Esophagus muscularis mucosa (tissue), 4 donors: ENCODE results near the gene ELFN2. TPM values are rescaled to one million over a fixed set of nuclear protein-coding genes. Genes with fewer than 3 reads are reported as not detected.

Experiments used
- DNase-seq: peaks from one replicate; pipeline ENCODE4 v3.0.0-alpha.2; 2017; ENCODE audit errors: extremely low spot score
- H3K27ac ChIP-seq, 4 donors: fragments of 200-600 bp; sonication (generic); replicated peaks in 1 of 4; 1 replicate in 3 of 4; 2 replicates in 1 of 4; pipeline ENCODE4 v1.5.1; 2016 to 2019; ENCODE audit warnings: mild to moderate bottlenecking in 1 of 4
- H3K27me3 ChIP-seq, 4 donors: fragments of 200-600 bp; sonication (generic); one replicate each; pipeline versions ENCODE4 v1.5.1 to v1.6.0; 2016 to 2019
- H3K36me3 ChIP-seq, 4 donors: fragments of 200-600 bp; sonication (generic); one replicate each; pipeline ENCODE4 v1.5.1; 2016 to 2019
- H3K4me1 ChIP-seq, 4 donors: fragments of 200-600 bp; sonication (generic); one replicate each; pipeline ENCODE4 v1.5.1; 2016 to 2019
- H3K4me3 ChIP-seq, 4 donors: fragments of 200-600 bp; sonication (generic); 1 replicate in 2 of 4; 2 replicates in 2 of 4; pipeline ENCODE4 v1.5.1; 2016 to 2019; ENCODE audit warnings: mild to moderate bottlenecking in 4 of 4, moderate library complexity in 1 of 4
- H3K9me3 ChIP-seq, 4 donors: fragments of 200-600 bp; sonication (generic); 1 replicate in 3 of 4; 2 replicates in 1 of 4; pipeline ENCODE4 v1.5.1; 2016 to 2019
- EP300 ChIP-seq: sonication (generic); formaldehyde crosslinking; IDR thresholded peaks from one replicate; pipeline ENCODE4 v1.6.1; 2017; ENCODE audit warnings: antibody characterized with exemption
- POLR2A ChIP-seq: fragments of 450-650 bp; IDR thresholded peaks from one replicate; pipeline ENCODE4 v1.6.1; 2017; ENCODE audit warnings: antibody characterized with exemption, moderate library complexity, mild to moderate bottlenecking, low read depth
- POLR2AphosphoS5 ChIP-seq, 2 donors: sonication (generic); formaldehyde crosslinking; IDR thresholded peaks; one replicate each; pipeline ENCODE4 v1.6.1; 2017; ENCODE audit warnings: antibody characterized with exemption in 2 of 2
- WGBS: methylation state at CpG from one replicate; pipeline ENCODE4 v1.1.5; 2018; 5-methylcytosine and 5-hydroxymethylcytosine counted together
- intact Hi-C: fragments of 100-400 bp; cut with DNase I; formaldehyde crosslinking; loops from one replicate; pipeline ENCODE4 v1.15.1; 2023
- total RNA-seq, 4 donors: library from RNA; depleted of rRNA; stranded (reverse); fragments of >200 nt; gene quantifications; one replicate each; pipeline versions ENCODE4 v1.1.0 to v1.2.1, GENCODE V29; 2016
- TF ChIP-seq, protein P1 (sequence below), 3 experiments: fragments of 200-600 bp in 2 of 3; fragments of 450-650 bp in 1 of 3; sonication (generic) in 2 of 3; IDR thresholded peaks; one replicate each; pipeline ENCODE4 v1.5.1; 2017 to 2019; ENCODE audit warnings: antibody characterized with exemption in 3 of 3, mild to moderate bottlenecking in 2 of 3, moderate library complexity in 1 of 3

ELFN2 gene
- total RNA-seq, 4 donors from 2014 or later = 0.17 TPM; not detected in 2

DNA sequence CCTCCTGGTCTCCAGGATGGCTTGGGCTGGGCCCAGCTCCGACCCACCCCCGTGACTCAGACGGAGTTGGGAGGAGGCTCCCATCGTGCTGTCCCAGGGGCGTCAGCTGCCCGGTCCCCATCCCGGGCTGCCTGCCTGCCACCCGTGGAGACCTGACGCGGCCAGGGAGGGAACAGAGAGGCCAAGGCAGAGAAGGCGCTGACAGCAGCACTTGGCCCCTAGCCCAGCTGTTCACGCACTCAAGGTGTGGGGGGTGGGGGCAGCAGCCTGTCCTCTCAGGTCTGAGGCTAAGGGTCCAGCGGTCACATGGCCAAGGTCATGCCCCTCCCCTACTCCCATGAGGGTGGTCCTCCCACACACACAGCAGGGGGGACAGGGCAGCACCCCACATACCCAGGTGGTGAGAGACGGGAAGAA, 48.6 kb downstream of the ELFN2 start:
- Histone ChIP-seq H3K9me3 (no peaks in the 10 kb centered on the region), H3K27ac (no peak overlapping the region), H3K4me3 (no peak overlapping the region), H3K27me3 (peaks cover 0 to 94% (median 8%) of the 10 kb centered on the region in 4 donors), H3K4me1 (peaks cover 0 to 14% (median 3%) of the 10 kb centered on the region in 4 donors), H3K36me3 (no peaks in the 10 kb centered on the region)
- no peak for DNase-seq
- intact Hi-C loops = no loop called here
- WGBS = 32% methylated on average over 12 of the region's 14 CpGs
- TF ChIP-seq POLR2AphosphoS5 (IDR thresholded peaks at IDR 0.05) = no peak
- TF ChIP-seq POLR2A = no peak
- no peak for TF ChIP-seq EP300
- TF ChIP-seq, protein P1, sequence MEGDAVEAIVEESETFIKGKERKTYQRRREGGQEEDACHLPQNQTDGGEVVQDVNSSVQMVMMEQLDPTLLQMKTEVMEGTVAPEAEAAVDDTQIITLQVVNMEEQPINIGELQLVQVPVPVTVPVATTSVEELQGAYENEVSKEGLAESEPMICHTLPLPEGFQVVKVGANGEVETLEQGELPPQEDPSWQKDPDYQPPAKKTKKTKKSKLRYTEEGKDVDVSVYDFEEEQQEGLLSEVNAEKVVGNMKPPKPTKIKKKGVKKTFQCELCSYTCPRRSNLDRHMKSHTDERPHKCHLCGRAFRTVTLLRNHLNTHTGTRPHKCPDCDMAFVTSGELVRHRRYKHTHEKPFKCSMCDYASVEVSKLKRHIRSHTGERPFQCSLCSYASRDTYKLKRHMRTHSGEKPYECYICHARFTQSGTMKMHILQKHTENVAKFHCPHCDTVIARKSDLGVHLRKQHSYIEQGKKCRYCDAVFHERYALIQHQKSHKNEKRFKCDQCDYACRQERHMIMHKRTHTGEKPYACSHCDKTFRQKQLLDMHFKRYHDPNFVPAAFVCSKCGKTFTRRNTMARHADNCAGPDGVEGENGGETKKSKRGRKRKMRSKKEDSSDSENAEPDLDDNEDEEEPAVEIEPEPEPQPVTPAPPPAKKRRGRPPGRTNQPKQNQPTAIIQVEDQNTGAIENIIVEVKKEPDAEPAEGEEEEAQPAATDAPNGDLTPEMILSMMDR (IDR thresholded peaks at IDR 0.05) = no peak

DNA sequence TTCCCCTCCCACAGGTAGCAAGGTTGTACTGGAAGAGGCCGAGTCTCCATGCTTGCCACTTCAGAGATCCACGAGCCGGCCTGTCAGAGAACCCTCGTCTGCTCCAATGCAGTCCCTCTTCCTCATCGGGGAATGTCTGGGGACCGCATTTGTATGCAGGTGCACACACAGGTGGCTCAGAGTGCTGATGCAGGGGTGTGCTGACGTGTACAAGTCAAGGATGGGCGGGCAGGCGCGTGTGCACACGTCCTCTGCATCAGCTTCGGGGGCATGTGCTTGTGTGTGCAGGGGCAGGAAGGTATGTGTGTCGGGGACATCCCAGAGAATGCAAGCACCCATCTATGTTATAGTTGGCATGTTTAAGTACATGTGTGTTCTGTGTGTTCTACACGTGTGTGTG, 49.4 kb downstream of the ELFN2 start:
- intact Hi-C loops = no loop called here
- WGBS = 89% methylated on average over 13 of the region's 14 CpGs
- Histone ChIP-seq H3K4me3 (no peak overlapping the region), H3K36me3 (no peaks in the 10 kb centered on the region), H3K4me1 (peaks cover 0 to 14% (median 3%) of the 10 kb centered on the region in 4 donors), H3K27me3 (peaks cover 0 to 94% (median 8%) of the 10 kb centered on the region in 4 donors), H3K27ac (no peak overlapping the region), H3K9me3 (no peaks in the 10 kb centered on the region)
- no peak for TF ChIP-seq EP300
- TF ChIP-seq, protein P1 (IDR thresholded peaks at IDR 0.05) = no peak
- TF ChIP-seq POLR2A = no peak
- TF ChIP-seq POLR2AphosphoS5 (IDR thresholded peaks at IDR 0.05) = no peak
- no peak for DNase-seq

DNA sequence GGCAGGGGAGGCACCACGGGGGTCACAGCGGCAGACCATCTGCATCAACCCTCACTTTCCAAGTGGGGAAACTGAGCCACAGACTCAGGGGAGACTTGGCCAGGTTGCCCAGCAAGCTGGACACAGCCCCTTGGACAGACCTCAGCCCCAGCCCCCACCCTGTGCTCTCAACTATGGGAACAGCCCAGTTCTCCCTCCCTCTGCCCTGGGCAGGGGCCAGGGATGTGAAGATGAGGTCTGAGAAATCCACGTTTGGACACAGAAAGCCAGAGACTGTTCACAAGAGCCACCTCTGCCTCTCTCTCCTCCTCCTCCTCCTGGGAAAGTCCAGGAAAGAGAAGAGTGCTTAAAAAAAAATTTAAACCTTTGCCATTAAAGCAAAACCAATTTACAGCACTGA, 50.1 kb downstream of the ELFN2 start:
- Histone ChIP-seq H3K4me1 (peaks cover 0 to 14% (median 3%) of the 10 kb centered on the region in 4 donors), H3K27ac (no peak overlapping the region), H3K4me3 (no peak overlapping the region), H3K36me3 (no peaks in the 10 kb centered on the region), H3K27me3 (peaks cover 0 to 97% (median 8%) of the 10 kb centered on the region in 4 donors), H3K9me3 (no peaks in the 10 kb centered on the region)
- DNase-seq = no peak
- no peak for TF ChIP-seq EP300
- no peak for TF ChIP-seq POLR2A
- TF ChIP-seq, protein P1 (IDR thresholded peaks at IDR 0.05) = no peak
- TF ChIP-seq POLR2AphosphoS5 (IDR thresholded peaks at IDR 0.05) = no peak
- 59% methylated on average over 3 of the region's 3 CpGs for whole genome bisulfite sequencing
- intact Hi-C loops = no loop called here

DNA sequence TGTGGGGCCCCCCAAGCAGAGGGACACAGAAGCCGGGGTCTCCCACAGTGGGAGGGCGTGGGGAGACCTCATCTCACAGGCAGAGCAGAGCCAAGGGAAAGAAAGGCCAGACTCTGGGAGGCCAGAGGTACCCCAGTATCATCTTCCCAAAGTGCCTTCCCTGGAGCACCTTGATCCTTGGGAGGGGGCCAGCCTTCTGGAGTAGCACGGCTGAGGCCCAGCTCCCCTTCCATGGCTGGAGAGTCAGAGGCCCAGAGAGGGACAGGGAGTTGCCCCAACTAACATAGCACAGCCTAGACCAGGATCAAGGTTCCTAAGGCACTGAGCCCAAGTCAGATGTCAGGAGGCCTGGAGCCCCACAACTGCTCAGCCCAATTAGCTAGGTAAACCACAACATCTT, 50.6 kb downstream of the ELFN2 start:
- H3K27me3 ChIP-seq = peaks cover 0 to 99% (median 8%) of the 10 kb centered on the region in 4 donors
- peaks cover 0 to 14% (median 3%) of the 10 kb centered on the region in 4 donors for H3K4me1 ChIP-seq
- H3K4me3 ChIP-seq = no peak overlapping the region
- WGBS = 43% methylated on average over 1 of the region's 3 CpGs
- intact Hi-C loops = no loop called here
- H3K9me3 ChIP-seq = no peaks in the 10 kb centered on the region
- H3K36me3 ChIP-seq = no peaks in the 10 kb centered on the region
- TF ChIP-seq POLR2A (no peak), POLR2AphosphoS5 (IDR thresholded peaks at IDR 0.05) (no peak), EP300 (no peak)
- TF ChIP-seq, protein P1 (IDR thresholded peaks at IDR 0.05) = no peak
- no peak overlapping the region for H3K27ac ChIP-seq
- DNase-seq = no peak

DNA sequence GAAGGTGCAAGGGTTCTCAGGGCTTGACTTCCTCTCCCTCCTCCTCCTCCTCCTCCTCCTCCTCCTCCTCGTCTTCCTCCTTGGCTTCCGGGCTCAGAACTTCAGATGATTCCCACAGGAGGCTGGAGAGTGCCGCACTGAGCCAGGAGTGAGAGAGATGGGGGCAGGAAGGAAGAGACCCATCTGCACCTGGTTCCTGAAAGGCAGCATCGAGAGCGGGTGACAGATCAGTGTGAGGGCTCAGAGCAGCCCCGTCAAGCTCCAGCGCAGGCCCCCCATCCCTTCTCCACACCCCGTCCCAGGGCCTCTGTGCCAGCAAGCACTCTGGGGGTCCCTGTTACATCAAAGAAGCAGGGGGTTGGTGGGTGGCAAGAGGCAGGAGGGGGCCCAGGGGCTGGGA, 51.5 kb downstream of the ELFN2 start:
- no peak for DNase-seq
- peaks cover 0 to 99% (median 8%) of the 10 kb centered on the region in 4 donors for H3K27me3 ChIP-seq
- no peaks in the 10 kb centered on the region for H3K9me3 ChIP-seq
- H3K36me3 ChIP-seq = no peaks in the 10 kb centered on the region
- whole genome bisulfite sequencing = 58% methylated on average over 7 of the region's 8 CpGs
- intact Hi-C loops = no loop called here
- no peak overlapping the region for H3K27ac ChIP-seq
- TF ChIP-seq POLR2AphosphoS5 (IDR thresholded peaks at IDR 0.05) = no peak
- TF ChIP-seq, protein P1 (IDR thresholded peaks at IDR 0.05) = no peak
- TF ChIP-seq EP300 = no peak
- TF ChIP-seq POLR2A = no peak
- no peak overlapping the region for H3K4me3 ChIP-seq
- peaks cover 0 to 14% (median 3%) of the 10 kb centered on the region in 4 donors for H3K4me1 ChIP-seq
